ENCODE data around the gene SLC2A9.

The SLC2A9 gene

GRCh38 chr4:10053635-10054453 is 32.5 kb upstream of the SLC2A9 start:
- Mint-ChIP-seq H3K4me3 (no peak overlapping the region), H3K27ac (ENCODE audit: low read depth) (no peak overlapping the region), H3K9me3 (no peaks in the 10 kb centered on the region), H3K27me3 (no peaks in the 10 kb centered on the region), H3K4me1 (peaks cover 5% of the 10 kb centered on the region), H3K36me3 (ENCODE audit: insufficient read depth) (peaks cover 3% of the 10 kb centered on the region)
- DNase-seq (ENCODE audit: low spot score in 2 of 2) = no peak
- ATAC-seq (replicated peaks; ENCODE audit: extremely low read depth, poor library complexity, severe bottlenecking) = no peak

GRCh38 chr4:10051517-10052135 is 30.3 kb upstream of the SLC2A9 start:
- no peak overlapping the region for H3K4me3 Mint-ChIP-seq
- peaks cover 16% of the 10 kb centered on the region for H3K4me1 Mint-ChIP-seq
- peaks cover 2% of the 10 kb centered on the region for H3K36me3 Mint-ChIP-seq (ENCODE audit: insufficient read depth)
- no peaks in the 10 kb centered on the region for H3K27me3 Mint-ChIP-seq
- H3K9me3 Mint-ChIP-seq = no peaks in the 10 kb centered on the region
- ATAC-seq (replicated peaks; ENCODE audit: extremely low read depth, poor library complexity, severe bottlenecking) (no peak), DNase-seq (ENCODE audit: low spot score in 2 of 2) (no peak)
- H3K27ac Mint-ChIP-seq (ENCODE audit: low read depth) = no peak overlapping the region

GRCh38 chr4:10050721-10051120 is 29.4 kb upstream of the SLC2A9 start:
- ATAC-seq (replicated peaks; ENCODE audit: extremely low read depth, poor library complexity, severe bottlenecking) = no peak
- Mint-ChIP-seq H3K4me1 (peaks cover 16% of the 10 kb centered on the region), H3K27me3 (no peaks in the 10 kb centered on the region), H3K9me3 (no peaks in the 10 kb centered on the region), H3K27ac (ENCODE audit: low read depth) (no peak overlapping the region), H3K36me3 (ENCODE audit: insufficient read depth) (no peaks in the 10 kb centered on the region), H3K4me3 (no peak overlapping the region)
- no peak for DNase-seq (ENCODE audit: low spot score in 2 of 2)

GRCh38 chr4:10050261-10050661 is 29.0 kb upstream of the SLC2A9 start:
- H3K4me1 Mint-ChIP-seq = peaks cover 16% of the 10 kb centered on the region
- no peaks in the 10 kb centered on the region for H3K36me3 Mint-ChIP-seq (ENCODE audit: insufficient read depth)
- H3K4me3 Mint-ChIP-seq = no peak overlapping the region
- ATAC-seq (replicated peaks; ENCODE audit: extremely low read depth, poor library complexity, severe bottlenecking) (no peak), DNase-seq (ENCODE audit: low spot score in 2 of 2) (no peak)
- no peaks in the 10 kb centered on the region for H3K27me3 Mint-ChIP-seq
- H3K9me3 Mint-ChIP-seq = no peaks in the 10 kb centered on the region
- no peak overlapping the region for H3K27ac Mint-ChIP-seq (ENCODE audit: low read depth)

GRCh38 chr4:10048941-10049697 is 27.8 kb upstream of the SLC2A9 start:
- H3K4me3 Mint-ChIP-seq = no peak overlapping the region
- no peak for ATAC-seq (replicated peaks; ENCODE audit: extremely low read depth, poor library complexity, severe bottlenecking)
- H3K36me3 Mint-ChIP-seq (ENCODE audit: insufficient read depth) = no peaks in the 10 kb centered on the region

GRCh38 chr4:10047967-10048366 is 26.7 kb upstream of the SLC2A9 start:
- ATAC-seq (replicated peaks; ENCODE audit: extremely low read depth, poor library complexity, severe bottlenecking) (no peak), DNase-seq (ENCODE audit: low spot score in 2 of 2) (no peak)
- no peaks in the 10 kb centered on the region for H3K36me3 Mint-ChIP-seq (ENCODE audit: insufficient read depth)
- no peaks in the 10 kb centered on the region for H3K27me3 Mint-ChIP-seq
- H3K4me1 Mint-ChIP-seq = peaks cover 16% of the 10 kb centered on the region
- no peak overlapping the region for H3K27ac Mint-ChIP-seq (ENCODE audit: low read depth)
- peaks cover 7% of the 10 kb centered on the region for H3K9me3 Mint-ChIP-seq
- H3K4me3 Mint-ChIP-seq = no peak overlapping the region

More at GRCh38 chr4:10048941-10049697, 27.8 kb upstream of the SLC2A9 start:
- H3K27ac Mint-ChIP-seq (ENCODE audit: low read depth) = no peak overlapping the region
- H3K9me3 Mint-ChIP-seq = peaks cover 6% of the 10 kb centered on the region
- no peak for DNase-seq (ENCODE audit: low spot score in 2 of 2)
- no peaks in the 10 kb centered on the region for H3K27me3 Mint-ChIP-seq
- peaks cover 16% of the 10 kb centered on the region for H3K4me1 Mint-ChIP-seq

- H3K9me3 Mint-ChIP-seq = peaks cover 15% of the 10 kb centered on the region
- H3K4me1 Mint-ChIP-seq = peaks cover 11% of the 10 kb centered on the region
- ATAC-seq (replicated peaks; ENCODE audit: extremely low read depth, poor library complexity, severe bottlenecking) (no peak), DNase-seq (ENCODE audit: low spot score in 2 of 2) (no peak)
- H3K4me3 Mint-ChIP-seq = no peak overlapping the region
- H3K36me3 Mint-ChIP-seq (ENCODE audit: insufficient read depth) = no peaks in the 10 kb centered on the region
- no peaks in the 10 kb centered on the region for H3K27me3 Mint-ChIP-seq
- H3K27ac Mint-ChIP-seq (ENCODE audit: low read depth) = no peak overlapping the region
Measured at GRCh38 chr4:10046471-10046870, 25.2 kb upstream of the SLC2A9 start.

GRCh38 chr4:10045481-10045880 is 24.2 kb upstream of the SLC2A9 start:
- no peak for DNase-seq (ENCODE audit: low spot score in 2 of 2)
- no peaks in the 10 kb centered on the region for H3K27me3 Mint-ChIP-seq
- no peak overlapping the region for H3K27ac Mint-ChIP-seq (ENCODE audit: low read depth)
- no peak for ATAC-seq (replicated peaks; ENCODE audit: extremely low read depth, poor library complexity, severe bottlenecking)
- H3K9me3 Mint-ChIP-seq = peaks cover 15% of the 10 kb centered on the region
- H3K4me1 Mint-ChIP-seq = peaks cover 11% of the 10 kb centered on the region
- H3K36me3 Mint-ChIP-seq (ENCODE audit: insufficient read depth) = no peaks in the 10 kb centered on the region
- H3K4me3 Mint-ChIP-seq = no peak overlapping the region

GRCh38 chr4:10041036-10041435 is 19.7 kb upstream of the SLC2A9 start:
- Mint-ChIP-seq H3K27me3 (no peaks in the 10 kb centered on the region), H3K4me1 (no peaks in the 10 kb centered on the region), H3K9me3 (peaks cover 15% of the 10 kb centered on the region), H3K27ac (ENCODE audit: low read depth) (no peak overlapping the region), H3K4me3 (no peak overlapping the region), H3K36me3 (ENCODE audit: insufficient read depth) (no peaks in the 10 kb centered on the region)
- no peak for ATAC-seq (replicated peaks; ENCODE audit: extremely low read depth, poor library complexity, severe bottlenecking)
- no peak for DNase-seq (ENCODE audit: low spot score in 2 of 2)

GRCh38 chr4:10040049-10040892 is 19.0 kb upstream of the SLC2A9 start:
- H3K27ac Mint-ChIP-seq (ENCODE audit: low read depth) = no peak overlapping the region
- no peak overlapping the region for H3K4me3 Mint-ChIP-seq

GRCh38 chr4:10036807-10037342 is 15.6 kb upstream of the SLC2A9 start:
- H3K9me3 Mint-ChIP-seq = no peaks in the 10 kb centered on the region
- no peak overlapping the region for H3K4me3 Mint-ChIP-seq
- no peak overlapping the region for H3K27ac Mint-ChIP-seq (ENCODE audit: low read depth)
- ATAC-seq (replicated peaks; ENCODE audit: extremely low read depth, poor library complexity, severe bottlenecking) = no peak
- H3K36me3 Mint-ChIP-seq (ENCODE audit: insufficient read depth) = no peaks in the 10 kb centered on the region
- H3K27me3 Mint-ChIP-seq = peaks cover 14% of the 10 kb centered on the region
- DNase-seq (ENCODE audit: low spot score in 2 of 2) = no peak
- H3K4me1 Mint-ChIP-seq = peaks cover 7% of the 10 kb centered on the region

More at GRCh38 chr4:10040049-10040892, 19.0 kb upstream of the SLC2A9 start:
- H3K36me3 Mint-ChIP-seq (ENCODE audit: insufficient read depth) = no peaks in the 10 kb centered on the region
- ATAC-seq (replicated peaks; ENCODE audit: extremely low read depth, poor library complexity, severe bottlenecking) (no peak), DNase-seq (ENCODE audit: low spot score in 2 of 2) (no peak)
- no peaks in the 10 kb centered on the region for H3K27me3 Mint-ChIP-seq
- H3K9me3 Mint-ChIP-seq = peaks cover 15% of the 10 kb centered on the region
- H3K4me1 Mint-ChIP-seq = no peaks in the 10 kb centered on the region

- no peak overlapping the region for H3K4me3 Mint-ChIP-seq
- no peak for ATAC-seq (replicated peaks; ENCODE audit: extremely low read depth, poor library complexity, severe bottlenecking)
- no peaks in the 10 kb centered on the region for H3K9me3 Mint-ChIP-seq
- H3K4me1 Mint-ChIP-seq = peaks cover 7% of the 10 kb centered on the region
- no peak for DNase-seq (ENCODE audit: low spot score in 2 of 2)
- H3K27ac Mint-ChIP-seq (ENCODE audit: low read depth) = no peak overlapping the region
- peaks cover 14% of the 10 kb centered on the region for H3K27me3 Mint-ChIP-seq
- H3K36me3 Mint-ChIP-seq (ENCODE audit: insufficient read depth) = no peaks in the 10 kb centered on the region
Measured at GRCh38 chr4:10035130-10035529, 13.8 kb upstream of the SLC2A9 start.
